ENCODE measurements around the gene DDX1. TPM values are rescaled to one million over a fixed set of nuclear protein-coding genes. Genes with fewer than 3 reads are reported as not detected.

The DDX1 gene
- total and polyA plus RNA-seq, 2 experiments from 2014 or later: 99.9 to 102 TPM

GRCh38 chr2:15606481-15607441, 15.1 kb downstream of the DDX1 start (continued):
- TF ChIP-seq, protein P1, sequence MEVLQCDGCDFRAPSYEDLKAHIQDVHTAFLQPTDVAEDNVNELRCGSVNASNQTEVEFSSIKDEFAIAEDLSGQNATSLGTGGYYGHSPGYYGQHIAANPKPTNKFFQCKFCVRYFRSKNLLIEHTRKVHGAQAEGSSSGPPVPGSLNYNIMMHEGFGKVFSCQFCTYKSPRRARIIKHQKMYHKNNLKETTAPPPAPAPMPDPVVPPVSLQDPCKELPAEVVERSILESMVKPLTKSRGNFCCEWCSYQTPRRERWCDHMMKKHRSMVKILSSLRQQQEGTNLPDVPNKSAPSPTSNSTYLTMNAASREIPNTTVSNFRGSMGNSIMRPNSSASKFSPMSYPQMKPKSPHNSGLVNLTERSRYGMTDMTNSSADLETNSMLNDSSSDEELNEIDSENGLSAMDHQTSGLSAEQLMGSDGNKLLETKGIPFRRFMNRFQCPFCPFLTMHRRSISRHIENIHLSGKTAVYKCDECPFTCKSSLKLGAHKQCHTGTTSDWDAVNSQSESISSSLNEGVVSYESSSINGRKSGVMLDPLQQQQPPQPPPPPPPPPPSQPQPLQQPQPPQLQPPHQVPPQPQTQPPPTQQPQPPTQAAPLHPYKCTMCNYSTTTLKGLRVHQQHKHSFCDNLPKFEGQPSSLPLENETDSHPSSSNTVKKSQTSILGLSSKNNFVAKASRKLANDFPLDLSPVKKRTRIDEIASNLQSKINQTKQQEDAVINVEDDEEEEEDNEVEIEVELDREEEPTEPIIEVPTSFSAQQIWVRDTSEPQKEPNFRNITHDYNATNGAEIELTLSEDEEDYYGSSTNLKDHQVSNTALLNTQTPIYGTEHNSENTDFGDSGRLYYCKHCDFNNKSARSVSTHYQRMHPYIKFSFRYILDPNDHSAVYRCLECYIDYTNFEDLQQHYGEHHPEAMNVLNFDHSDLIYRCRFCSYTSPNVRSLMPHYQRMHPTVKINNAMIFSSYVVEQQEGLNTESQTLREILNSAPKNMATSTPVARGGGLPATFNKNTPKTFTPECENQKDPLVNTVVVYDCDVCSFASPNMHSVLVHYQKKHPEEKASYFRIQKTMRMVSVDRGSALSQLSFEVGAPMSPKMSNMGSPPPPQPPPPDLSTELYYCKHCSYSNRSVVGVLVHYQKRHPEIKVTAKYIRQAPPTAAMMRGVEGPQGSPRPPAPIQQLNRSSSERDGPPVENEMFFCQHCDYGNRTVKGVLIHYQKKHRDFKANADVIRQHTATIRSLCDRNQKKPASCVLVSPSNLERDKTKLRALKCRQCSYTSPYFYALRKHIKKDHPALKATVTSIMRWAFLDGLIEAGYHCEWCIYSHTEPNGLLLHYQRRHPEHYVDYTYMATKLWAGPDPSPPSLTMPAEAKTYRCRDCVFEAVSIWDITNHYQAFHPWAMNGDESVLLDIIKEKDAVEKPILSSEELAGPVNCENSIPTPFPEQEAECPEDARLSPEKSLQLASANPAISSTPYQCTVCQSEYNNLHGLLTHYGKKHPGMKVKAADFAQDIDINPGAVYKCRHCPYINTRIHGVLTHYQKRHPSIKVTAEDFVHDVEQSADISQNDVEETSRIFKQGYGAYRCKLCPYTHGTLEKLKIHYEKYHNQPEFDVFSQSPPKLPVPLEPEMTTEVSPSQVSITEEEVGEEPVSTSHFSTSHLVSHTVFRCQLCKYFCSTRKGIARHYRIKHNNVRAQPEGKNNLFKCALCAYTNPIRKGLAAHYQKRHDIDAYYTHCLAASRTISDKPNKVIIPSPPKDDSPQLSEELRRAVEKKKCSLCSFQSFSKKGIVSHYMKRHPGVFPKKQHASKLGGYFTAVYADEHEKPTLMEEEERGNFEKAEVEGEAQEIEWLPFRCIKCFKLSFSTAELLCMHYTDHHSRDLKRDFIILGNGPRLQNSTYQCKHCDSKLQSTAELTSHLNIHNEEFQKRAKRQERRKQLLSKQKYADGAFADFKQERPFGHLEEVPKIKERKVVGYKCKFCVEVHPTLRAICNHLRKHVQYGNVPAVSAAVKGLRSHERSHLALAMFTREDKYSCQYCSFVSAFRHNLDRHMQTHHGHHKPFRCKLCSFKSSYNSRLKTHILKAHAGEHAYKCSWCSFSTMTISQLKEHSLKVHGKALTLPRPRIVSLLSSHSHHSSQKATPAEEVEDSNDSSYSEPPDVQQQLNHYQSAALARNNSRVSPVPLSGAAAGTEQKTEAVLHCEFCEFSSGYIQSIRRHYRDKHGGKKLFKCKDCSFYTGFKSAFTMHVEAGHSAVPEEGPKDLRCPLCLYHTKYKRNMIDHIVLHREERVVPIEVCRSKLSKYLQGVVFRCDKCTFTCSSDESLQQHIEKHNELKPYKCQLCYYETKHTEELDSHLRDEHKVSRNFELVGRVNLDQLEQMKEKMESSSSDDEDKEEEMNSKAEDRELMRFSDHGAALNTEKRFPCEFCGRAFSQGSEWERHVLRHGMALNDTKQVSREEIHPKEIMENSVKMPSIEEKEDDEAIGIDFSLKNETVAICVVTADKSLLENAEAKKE (CRISPR knock-in tag; IDR thresholded peaks at IDR 0.05): no peak
- TF ChIP-seq JUNB (IDR thresholded peaks at IDR 0.05; ENCODE audit: unreplicated experiment) (no peak), EZH2 (IDR thresholded peaks at IDR 0.05; ENCODE audit: low read depth, unreplicated experiment) (no peak), CREB1 (CRISPR knock-in tag; IDR thresholded peaks at IDR 0.05; ENCODE audit: low read depth) (no peak), NANOG (IDR thresholded peaks at IDR 0.05; ENCODE audit: borderline replicate concordance) (no peak), POLR2AphosphoS5 (IDR thresholded peaks at IDR 0.05; ENCODE audit: low read depth) (no peak), EZH2phosphoT487 (IDR thresholded peaks at IDR 0.05; ENCODE audit: unreplicated experiment) (no peak), STAT1 (IDR thresholded peaks at IDR 0.05; ENCODE audit: unreplicated experiment) (no peak)
- TF ChIP-seq, protein P2, sequence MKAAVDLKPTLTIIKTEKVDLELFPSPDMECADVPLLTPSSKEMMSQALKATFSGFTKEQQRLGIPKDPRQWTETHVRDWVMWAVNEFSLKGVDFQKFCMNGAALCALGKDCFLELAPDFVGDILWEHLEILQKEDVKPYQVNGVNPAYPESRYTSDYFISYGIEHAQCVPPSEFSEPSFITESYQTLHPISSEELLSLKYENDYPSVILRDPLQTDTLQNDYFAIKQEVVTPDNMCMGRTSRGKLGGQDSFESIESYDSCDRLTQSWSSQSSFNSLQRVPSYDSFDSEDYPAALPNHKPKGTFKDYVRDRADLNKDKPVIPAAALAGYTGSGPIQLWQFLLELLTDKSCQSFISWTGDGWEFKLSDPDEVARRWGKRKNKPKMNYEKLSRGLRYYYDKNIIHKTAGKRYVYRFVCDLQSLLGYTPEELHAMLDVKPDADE (IDR thresholded peaks at IDR 0.05): no peak

Measured in GM23338 (cell line).